Mammary epithelial cell (primary cell): ENCODE results near the gene OR52E4.

Experiments
- CTCF ChIP-seq, 2 donors: IDR thresholded peaks in 1 of 2; conservative IDR thresholded peaks in 1 of 2; 2 replicates each; pipeline ENCODE4 v1.5.1; 2011 to 2012; ENCODE audit warnings: inconsistent platforms in 2 of 2, low read length in 2 of 2, mild to moderate bottlenecking in 2 of 2, control low read depth in 1 of 2, low read depth in 1 of 2; ENCODE audit not compliant: insufficient read depth in 1 of 2; ENCODE audit errors: extremely low read depth in 1 of 2
- EZH2 ChIP-seq: IDR thresholded peaks from 2 replicates; pipeline ENCODE4 v1.6.1; 2012; ENCODE audit warnings: low read length, inconsistent platforms, borderline replicate concordance

GRCh38 chr11:5847711-5848110 lies 32.7 kb upstream of the OR52E4 start:
- TF ChIP-seq CTCF (conservative IDR thresholded peaks at IDR 0.05 in 1 of 2, IDR thresholded peaks at IDR 0.05 in 1 of 2; ENCODE audit: extremely low read depth in 1 of 2, insufficient read depth in 1 of 2, low read depth in 1 of 2, low read length in 2 of 2) (no peak), EZH2 (no peak)
